ENCODE measurements around the gene TBL1X.

The TBL1X gene

DNA sequence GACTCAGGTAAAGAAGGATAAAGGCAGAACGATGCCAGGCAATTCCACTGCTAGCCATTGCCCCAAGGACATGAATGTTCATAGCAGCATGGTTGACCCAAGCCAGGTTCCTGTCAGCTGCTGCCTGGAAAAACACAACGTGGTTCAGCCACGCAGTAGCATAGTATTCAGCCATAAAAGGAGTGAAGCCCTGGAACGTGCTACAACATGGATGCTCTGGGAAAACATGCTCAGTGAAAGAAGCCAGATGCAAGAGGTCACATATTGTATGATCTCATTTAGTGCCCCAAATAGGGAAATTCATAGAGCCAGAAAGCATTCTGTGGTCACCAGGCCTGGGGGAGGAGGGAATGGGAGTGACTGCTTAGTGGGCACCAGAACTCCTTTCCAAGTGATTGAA is 170.9 kb downstream of the TBL1X start:
- DNase-seq, result no peak

DNA sequence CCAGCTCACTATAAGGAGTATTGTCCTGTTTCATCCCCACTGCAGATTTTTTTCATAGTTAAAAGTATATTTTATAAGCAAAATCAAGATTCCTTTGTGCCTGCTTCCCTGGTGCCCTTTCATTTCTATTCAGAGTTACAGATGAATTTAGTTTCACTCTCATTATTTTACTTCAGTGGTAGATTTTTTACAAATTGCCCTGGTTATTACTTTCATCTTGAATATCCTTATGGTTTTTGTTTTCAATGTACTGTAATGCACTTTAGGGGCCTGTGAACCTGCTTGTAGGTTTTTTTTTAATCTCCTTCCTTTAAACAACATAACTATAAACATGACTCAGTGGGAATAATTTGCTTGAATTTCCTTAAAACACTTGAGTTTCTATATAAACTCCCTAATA is 174.0 kb downstream of the TBL1X start:
- no peak for DNase-seq

GRCh38 chrX:9642270-9642995 is 177.6 kb downstream of the TBL1X start:
- DNase-seq, result peak in 1 of 2 donors; percentile 2

DNA sequence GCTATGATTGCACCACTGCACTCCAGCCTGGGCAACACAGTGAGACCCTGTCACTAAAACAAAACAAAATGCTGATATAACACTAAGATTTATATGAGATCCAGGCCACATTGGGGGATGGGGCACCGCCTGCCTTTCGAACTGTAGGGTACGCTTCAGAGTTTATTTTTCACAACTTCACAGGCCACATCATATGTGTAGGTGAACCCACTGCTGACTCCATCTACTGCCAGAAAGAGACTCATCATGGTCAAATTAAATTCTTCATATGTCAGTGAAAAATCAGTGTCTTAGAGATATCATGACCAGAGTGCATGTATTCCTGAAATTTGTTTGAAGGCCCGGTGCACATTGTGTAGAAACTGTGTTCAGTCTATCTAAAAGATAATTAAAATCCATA is 178.9 kb downstream of the TBL1X start:
- no peak for DNase-seq

DNA sequence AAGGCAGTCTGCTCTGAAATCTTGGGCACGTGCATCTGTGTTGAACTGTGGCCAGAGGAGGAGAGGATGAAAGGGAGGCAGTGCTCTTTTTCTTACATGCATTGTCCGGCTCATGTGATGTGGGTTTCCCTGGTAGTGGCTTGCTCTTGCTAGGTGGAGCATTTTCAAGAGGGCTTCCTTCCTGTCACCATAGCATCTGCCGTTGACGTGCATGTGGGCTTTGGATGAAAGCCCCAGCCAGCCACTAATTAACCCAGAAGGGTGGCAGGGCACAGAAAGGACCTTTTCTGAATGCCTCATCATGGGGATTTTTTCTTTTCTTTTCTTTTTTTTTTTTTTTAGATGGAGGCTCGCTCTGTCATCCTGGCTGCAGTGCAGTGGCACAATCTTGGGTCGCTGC is 179.5 kb downstream of the TBL1X start:
- peak; percentile 59 to 60 for DNase-seq

DNA sequence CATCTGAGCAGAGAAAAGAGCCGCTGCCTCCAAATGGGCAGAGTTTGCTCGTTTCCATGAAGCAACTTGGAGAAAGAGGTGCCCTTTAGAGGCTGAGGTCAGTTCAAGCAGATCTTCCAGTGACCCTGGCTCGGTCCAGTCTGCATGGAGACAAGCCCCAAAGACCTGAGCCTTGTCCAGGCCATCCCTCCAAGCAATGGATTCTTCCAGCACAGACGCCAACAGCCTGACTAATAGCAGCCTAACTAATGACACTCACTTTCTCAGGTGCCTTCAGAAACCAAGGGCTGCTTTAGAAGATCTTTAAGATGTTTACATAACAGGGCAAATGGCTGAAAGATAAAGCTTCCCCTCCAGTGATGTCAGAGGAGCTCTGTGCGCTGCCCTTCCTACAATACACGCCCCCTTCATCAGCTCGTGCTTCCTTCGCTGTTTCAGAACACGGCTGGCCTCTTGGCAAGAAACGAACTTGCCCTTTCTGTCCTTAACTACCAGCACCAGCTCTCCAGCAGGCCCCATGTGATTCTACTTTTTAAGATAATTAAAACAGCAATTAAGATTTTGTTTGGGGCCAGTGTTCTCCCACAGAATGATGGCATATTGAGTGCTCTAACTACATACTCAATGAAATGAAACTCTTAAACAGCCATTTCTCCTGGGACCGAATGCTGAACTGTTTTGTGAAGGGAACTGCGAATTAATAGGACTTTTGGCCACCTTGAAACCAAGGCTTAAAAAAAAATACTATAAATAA is 181.8 kb downstream of the TBL1X start:
- DNase-seq, result no peak

DNA sequence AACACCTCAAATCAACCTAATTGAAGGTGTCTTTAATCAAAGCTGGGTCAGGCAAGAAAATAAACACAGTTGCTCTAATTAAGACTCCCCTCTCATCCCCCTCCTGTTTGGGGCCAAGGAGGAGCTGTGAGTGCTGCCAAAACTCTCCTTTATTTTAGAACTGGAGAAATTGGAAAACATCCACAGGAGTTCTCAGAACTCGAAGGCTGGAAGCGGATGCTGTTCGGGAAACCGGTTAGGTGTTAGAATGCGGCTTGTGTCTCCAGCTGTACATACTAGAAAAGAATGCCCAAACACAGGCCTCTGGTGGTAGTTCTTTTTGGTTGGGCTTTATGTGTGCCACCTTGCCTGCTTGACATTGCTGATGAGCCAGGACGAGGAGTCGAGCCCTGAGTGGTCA is 182.6 kb downstream of the TBL1X start:
- no peak for DNase-seq

DNA sequence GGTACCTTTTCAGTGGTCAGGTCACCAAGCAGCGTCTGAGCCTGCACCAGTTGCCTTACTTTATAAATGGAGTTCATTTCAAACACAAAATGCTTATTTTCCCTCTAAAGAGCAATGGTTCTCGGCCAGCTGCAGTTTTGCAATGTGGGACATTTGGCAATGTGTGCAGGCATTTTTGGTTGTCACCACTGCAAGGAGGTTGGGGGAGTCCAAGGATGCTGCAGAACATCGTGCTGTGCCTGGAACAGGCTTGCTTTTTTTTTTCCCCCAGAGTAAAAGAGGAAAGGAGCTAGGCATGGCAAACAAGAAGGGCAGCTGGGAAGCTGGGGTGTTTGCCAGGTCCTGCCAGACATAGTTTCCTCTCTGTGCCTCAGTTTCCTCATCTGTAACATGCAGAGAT is 185.2 kb downstream of the TBL1X start:
- no peak for DNase-seq

- DNase-seq, result no peak
Measured at GRCh38 chrX:9651737-9652136, 186.9 kb downstream of the TBL1X start.

- no peak for DNase-seq
Measured at GRCh38 chrX:9654929-9655328, 190.1 kb downstream of the TBL1X start.

GRCh38 chrX:9656277-9656676 is 191.4 kb downstream of the TBL1X start:
- DNase-seq, result peak in 1 of 2 donors; percentile 41

DNA sequence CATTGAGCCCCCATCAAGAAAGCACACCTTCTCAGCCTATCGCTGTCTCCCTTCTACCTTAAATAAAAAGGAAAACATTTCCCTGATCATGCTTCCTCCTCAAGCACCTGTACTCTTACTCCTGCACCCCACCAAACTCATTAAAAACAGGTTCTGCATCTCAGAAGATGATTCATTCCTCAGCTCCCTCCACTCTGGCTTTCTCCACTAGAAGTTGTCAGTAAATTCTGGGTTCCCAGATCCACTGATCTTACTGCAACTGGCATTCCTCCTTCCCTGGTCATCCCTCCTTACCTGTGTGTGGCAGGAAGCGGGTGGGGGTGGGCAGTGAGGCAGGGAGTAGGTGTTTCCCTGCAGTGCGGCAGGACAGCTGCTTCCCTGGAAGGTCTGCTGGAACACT is 192.0 kb downstream of the TBL1X start:
- no peak for DNase-seq

GRCh38 chrX:9657590-9658256 is 192.9 kb downstream of the TBL1X start:
- no peak for DNase-seq

- DNase-seq, result no peak
Measured at GRCh38 chrX:9658409-9658808, 193.6 kb downstream of the TBL1X start.

DNA sequence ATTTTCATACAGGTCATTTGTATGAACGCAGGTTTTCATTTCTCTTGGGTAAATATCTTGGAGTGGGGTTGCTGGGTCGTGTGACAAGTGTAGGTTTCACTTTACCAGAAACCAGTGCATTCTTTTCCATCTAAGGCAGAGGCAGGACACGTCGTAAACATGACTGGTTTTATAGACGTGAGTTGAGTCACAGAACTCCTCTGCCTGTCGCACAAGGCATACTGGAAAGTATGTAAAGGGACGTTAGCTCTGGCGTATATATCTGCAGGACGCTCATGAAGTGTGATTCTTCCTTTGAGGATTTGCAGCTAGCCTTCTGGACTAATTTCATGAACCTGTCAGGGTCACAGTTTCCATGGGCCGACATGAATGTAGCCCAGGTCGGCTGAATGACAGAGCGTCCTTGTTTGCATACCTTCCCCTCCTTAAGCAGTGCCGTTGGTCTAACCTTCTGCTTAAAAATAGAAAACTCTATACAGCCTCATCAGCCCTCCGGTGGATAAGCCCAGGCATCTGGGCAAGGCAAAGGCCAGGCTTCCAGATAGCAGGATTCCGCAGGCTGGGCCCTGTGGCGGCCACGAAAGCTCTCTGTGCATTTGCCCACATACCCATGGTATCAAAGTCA is 194.8 kb downstream of the TBL1X start:
- DNase-seq, result no peak

GRCh38 chrX:9662148-9662547 is 197.3 kb downstream of the TBL1X start:
- no peak for DNase-seq

- DNase-seq, result no peak
Measured at GRCh38 chrX:9663216-9663615, 198.4 kb downstream of the TBL1X start.

DNA sequence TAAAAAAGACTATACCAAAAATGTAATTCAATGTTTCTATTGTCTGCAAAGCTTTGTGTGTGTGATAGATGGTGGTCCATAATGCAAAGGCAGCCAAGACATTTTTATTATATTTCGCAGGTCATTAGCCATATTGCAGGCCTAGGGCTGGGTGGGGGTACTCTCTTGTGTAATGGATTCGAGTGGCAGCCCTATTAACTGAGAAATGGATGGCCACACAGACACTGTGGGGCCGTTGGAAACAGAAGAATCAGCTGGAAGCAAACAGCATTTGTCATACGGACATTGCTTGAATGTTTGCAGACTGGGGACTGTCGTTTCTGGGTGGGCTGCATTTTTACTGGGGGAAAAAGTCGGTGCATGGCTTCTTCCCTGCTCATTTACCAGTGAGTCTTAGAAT is 199.4 kb downstream of the TBL1X start:
- no peak for DNase-seq

DNA sequence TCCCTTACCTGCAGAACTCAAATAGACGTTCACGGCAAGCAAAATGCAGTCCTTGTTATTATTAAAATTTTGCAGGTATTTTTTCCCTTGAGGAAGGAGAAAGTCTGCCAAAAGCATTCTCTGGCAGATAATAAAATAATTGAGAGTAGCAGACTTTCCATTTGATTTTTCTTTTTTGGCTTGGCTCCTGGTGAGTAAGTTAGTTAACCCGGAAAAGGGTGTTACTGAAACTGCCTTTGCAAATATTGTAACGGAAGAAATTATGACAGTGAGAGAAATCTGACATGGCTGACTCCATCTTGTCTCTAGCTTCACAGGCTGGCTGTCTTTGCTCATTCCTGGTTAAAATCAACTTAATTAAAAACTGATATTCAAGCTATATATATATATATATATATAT is 200.3 kb downstream of the TBL1X start:
- DNase-seq, result no peak

DNA sequence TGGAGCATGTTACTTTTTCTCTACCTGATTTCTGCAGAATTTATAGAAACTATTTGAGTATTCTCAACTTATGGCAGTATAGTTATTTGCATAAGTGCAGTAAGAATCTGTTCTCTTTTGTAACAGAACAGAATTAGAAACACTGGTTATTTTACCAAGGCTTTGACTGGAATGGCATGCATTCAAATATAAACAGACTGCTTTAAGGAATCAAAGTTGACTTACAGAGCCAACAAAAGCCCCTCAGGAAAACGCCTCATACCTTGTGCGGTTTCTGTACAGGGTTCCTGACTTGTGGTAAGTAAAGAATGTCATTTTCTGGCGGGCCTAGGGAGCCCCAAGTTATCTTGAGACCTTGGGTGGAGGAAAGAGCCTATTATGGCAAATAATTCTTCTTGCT is 203.7 kb downstream of the TBL1X start:
- no peak for DNase-seq

GRCh38 chrX:9670136-9670814 is 205.4 kb downstream of the TBL1X start:
- no peak for DNase-seq

DNA sequence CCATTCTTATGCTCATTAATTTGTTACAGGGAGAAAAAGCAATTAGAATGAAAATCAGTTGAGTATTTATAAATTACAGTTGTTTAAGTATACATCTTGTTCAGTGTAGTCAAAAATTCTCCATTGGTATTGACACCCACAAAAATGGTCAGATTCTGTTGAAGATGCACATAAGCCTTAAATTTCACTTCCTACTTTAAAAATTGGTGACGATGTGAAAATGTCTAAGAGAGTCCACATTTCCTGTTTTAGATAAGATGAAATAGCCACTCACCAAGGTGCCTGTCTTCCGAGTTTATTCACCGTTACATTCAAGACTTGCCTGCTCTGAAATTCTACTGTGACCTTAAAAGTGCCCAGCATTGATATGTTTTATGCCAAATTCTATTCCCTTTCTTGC is 207.1 kb downstream of the TBL1X start:
- DNase-seq, result no peak

DNA sequence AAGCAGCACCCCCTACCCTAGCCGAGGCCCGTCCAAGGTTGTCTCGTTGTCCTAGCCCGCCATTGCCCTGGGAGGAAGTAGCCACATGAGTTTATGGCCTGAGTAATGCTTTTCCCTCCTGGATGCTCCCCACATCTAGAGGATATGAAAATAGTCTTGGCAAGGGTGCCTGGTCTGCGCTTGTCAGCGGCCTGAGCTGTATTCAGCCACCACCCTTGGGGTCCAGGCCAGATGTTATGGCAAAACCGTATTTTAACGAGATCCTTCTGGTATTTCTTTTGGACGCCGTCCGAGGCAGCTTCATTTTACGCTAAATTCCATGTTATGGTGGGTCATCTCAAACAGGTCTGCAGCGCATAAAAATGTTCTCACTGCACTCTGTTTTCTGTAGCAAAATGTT is 211.4 kb downstream of the TBL1X start:
- DNase-seq, result no peak

All from CD4-positive, alpha-beta T cell treated with Interleukin-4 for 1 hour (primary cell).